Neural cell (in vitro differentiated cells): ENCODE data around the gene ACAA1.

Experiments
- CTCF ChIP-seq: fragments of 450-650 bp; IDR thresholded peaks from 2 replicates; pipeline ENCODE4 v1.5.1; 2014; ENCODE audit warnings: antibody characterized with exemption, mild to moderate bottlenecking, moderate library complexity; ENCODE audit not compliant: poor library complexity, severe bottlenecking
- EP300 ChIP-seq: fragments of 450-650 bp; conservative IDR thresholded peaks from 2 replicates; pipeline ENCODE4 v1.6.1; 2014; ENCODE audit warnings: antibody characterized with exemption, mild to moderate bottlenecking, moderate library complexity; ENCODE audit not compliant: poor library complexity, severe bottlenecking
- EZH2 ChIP-seq: fragments of 200-600, 300-800 bp; shearing (Covaris generic), sonication (generic); IDR thresholded peaks from 2 replicates; pipeline ENCODE4 v1.6.1; 2014; ENCODE audit warnings: antibody characterized with exemption, low read length, borderline replicate concordance, mild to moderate bottlenecking; ENCODE audit not compliant: insufficient read depth, poor library complexity, severe bottlenecking
- POLR2AphosphoS5 ChIP-seq: IDR thresholded peaks from 2 replicates; pipeline ENCODE4 v1.6.1; 2012
- RAD21 ChIP-seq: fragments of 450-650 bp; conservative IDR thresholded peaks from 2 replicates; pipeline ENCODE4 v1.6.1; 2014; ENCODE audit warnings: antibody characterized with exemption, mild to moderate bottlenecking, moderate library complexity
- REST ChIP-seq: IDR thresholded peaks from 2 replicates; pipeline ENCODE4 v1.6.1; 2012; ENCODE audit warnings: borderline replicate concordance
- SMC3 ChIP-seq: fragments of 450-650 bp; conservative IDR thresholded peaks from 2 replicates; pipeline ENCODE4 v1.6.1; 2014; ENCODE audit warnings: antibody characterized with exemption, mild to moderate bottlenecking, moderate library complexity; ENCODE audit not compliant: poor library complexity
- TAF1 ChIP-seq: IDR thresholded peaks from 2 replicates; pipeline ENCODE4 v1.6.1; 2012; ENCODE audit warnings: low read depth

- TF ChIP-seq CTCF (peak; percentile 38), EZH2 (no peak), REST (no peak), POLR2AphosphoS5 (no peak), TAF1 (no peak), RAD21 (peak; percentile 31), EP300 (no peak), SMC3 (no peak)
Observed at GRCh38 chr3:38117748-38118420, 19.0 kb downstream of the ACAA1 start.
